Endodermal cell (in vitro differentiated cells): ENCODE data around the gene PLEKHG3. TPM values are rescaled to one million over a fixed set of nuclear protein-coding genes. Genes with fewer than 3 reads are reported as not detected.

Source experiments
- DNase-seq: peaks from one replicate; pipeline ENCODE4 v3.0.0-alpha.2; 2017
- H3K27ac ChIP-seq: 2 replicates; pipeline ENCODE4 v1.5.1; 2013; ENCODE audit warnings: mild to moderate bottlenecking, low read depth, low read length, moderate library complexity
- H3K27me3 ChIP-seq: 2 replicates; pipeline ENCODE4 v1.6.1; 2013; ENCODE audit warnings: mild to moderate bottlenecking, low read length, moderate library complexity; ENCODE audit not compliant: insufficient read depth, control insufficient read depth, poor library complexity, severe bottlenecking
- H3K36me3 ChIP-seq: 2 replicates; pipeline ENCODE4 v1.7.0; 2013; ENCODE audit warnings: mild to moderate bottlenecking, low read length, moderate library complexity; ENCODE audit not compliant: control insufficient read depth, insufficient read depth
- H3K4me1 ChIP-seq: one replicate; pipeline ENCODE4 v1.7.0; 2013; ENCODE audit warnings: low read length; ENCODE audit not compliant: control insufficient read depth, insufficient read depth
- H3K4me3 ChIP-seq: 2 replicates; pipeline ENCODE4 v1.5.1; 2013; ENCODE audit warnings: mild to moderate bottlenecking, low read length, moderate library complexity
- H3K9ac ChIP-seq: 2 replicates; pipeline ENCODE4 v1.6.1; 2013; ENCODE audit warnings: mild to moderate bottlenecking, low read length, moderate library complexity; ENCODE audit not compliant: poor library complexity, severe bottlenecking; ENCODE audit errors: extremely low read depth
- H3K9me3 ChIP-seq: 2 replicates; pipeline ENCODE4 v1.6.1; 2013; ENCODE audit warnings: mild to moderate bottlenecking, low read length, moderate library complexity; ENCODE audit not compliant: control insufficient read depth
- H3K27ac Mint-ChIP-seq: 2 replicates; pipeline ENCODE4 v1.8.0; 2020; ENCODE audit warnings: mixed read lengths
- H3K27me3 Mint-ChIP-seq: 2 replicates; pipeline ENCODE4 v1.8.0; 2021; ENCODE audit warnings: mild to moderate bottlenecking, mixed read lengths; ENCODE audit not compliant: insufficient read depth
- H3K36me3 Mint-ChIP-seq: 2 replicates; pipeline ENCODE4 v1.8.0; 2020; ENCODE audit warnings: low read depth, mixed read lengths
- H3K4me1 Mint-ChIP-seq: 2 replicates; pipeline ENCODE4 v1.8.0; 2020; ENCODE audit warnings: mixed read lengths
- H3K4me3 Mint-ChIP-seq: 2 replicates; pipeline ENCODE4 v1.8.0; 2020; ENCODE audit warnings: mild to moderate bottlenecking, moderate library complexity, mixed read lengths
- H3K9me3 Mint-ChIP-seq: 2 replicates; pipeline ENCODE4 v1.8.0; 2020; ENCODE audit warnings: mild to moderate bottlenecking, mixed read lengths
- WGBS, 2 experiments: methylation state at CpG; one replicate each; pipeline versions ENCODE4 v1.1.5 to v1.1.7; 2013; ENCODE audit warnings: missing lambda C conversion rate in 2 of 2, mixed read lengths in 1 of 2; ENCODE audit not compliant: insufficient coverage in 1 of 2, insufficient read length in 1 of 2; 5-methylcytosine and 5-hydroxymethylcytosine counted together
- total RNA-seq, 2 donors: library from RNA; stranded (reverse); fragmentation: NEBNext Ultra II Directional in 1 of 2; extraction: Animal tissue kit (Norgen Biotek cat#: 25700) in 1 of 2; gene quantifications; 2 replicates in 1 of 2; 3 replicates in 1 of 2; pipeline ENCODE4 v1.2.1, GENCODE V29; 2021
- TF ChIP-seq, protein P1 (sequence below): fragments of 200-600 bp; sonication (generic); conservative IDR thresholded peaks from 2 replicates; pipeline ENCODE4 v1.5.0; 2021; ENCODE audit warnings: antibody characterized with exemption, mild to moderate bottlenecking

The PLEKHG3 gene
- total RNA-seq, 2 donors from 2014 or later, result 31.7 to 52.6 TPM

- no peaks in the 10 kb centered on the region for H3K36me3 ChIP-seq
- H3K4me3 ChIP-seq, result no peak overlapping the region
- peak; percentile 48 for DNase-seq
- no peak overlapping the region for H3K27ac ChIP-seq
- Mint-ChIP-seq H3K4me1 (peaks cover 67% of the 10 kb centered on the region), H3K36me3 (peaks cover 8% of the 10 kb centered on the region), H3K9me3 (peaks cover 7% of the 10 kb centered on the region), H3K27ac (peak overlapping the region; percentile 59), H3K4me3 (peak overlapping the region; percentile 50), H3K27me3 (peaks cover 7% of the 10 kb centered on the region)
- H3K9ac ChIP-seq, result no peak overlapping the region
- TF ChIP-seq, protein P1, sequence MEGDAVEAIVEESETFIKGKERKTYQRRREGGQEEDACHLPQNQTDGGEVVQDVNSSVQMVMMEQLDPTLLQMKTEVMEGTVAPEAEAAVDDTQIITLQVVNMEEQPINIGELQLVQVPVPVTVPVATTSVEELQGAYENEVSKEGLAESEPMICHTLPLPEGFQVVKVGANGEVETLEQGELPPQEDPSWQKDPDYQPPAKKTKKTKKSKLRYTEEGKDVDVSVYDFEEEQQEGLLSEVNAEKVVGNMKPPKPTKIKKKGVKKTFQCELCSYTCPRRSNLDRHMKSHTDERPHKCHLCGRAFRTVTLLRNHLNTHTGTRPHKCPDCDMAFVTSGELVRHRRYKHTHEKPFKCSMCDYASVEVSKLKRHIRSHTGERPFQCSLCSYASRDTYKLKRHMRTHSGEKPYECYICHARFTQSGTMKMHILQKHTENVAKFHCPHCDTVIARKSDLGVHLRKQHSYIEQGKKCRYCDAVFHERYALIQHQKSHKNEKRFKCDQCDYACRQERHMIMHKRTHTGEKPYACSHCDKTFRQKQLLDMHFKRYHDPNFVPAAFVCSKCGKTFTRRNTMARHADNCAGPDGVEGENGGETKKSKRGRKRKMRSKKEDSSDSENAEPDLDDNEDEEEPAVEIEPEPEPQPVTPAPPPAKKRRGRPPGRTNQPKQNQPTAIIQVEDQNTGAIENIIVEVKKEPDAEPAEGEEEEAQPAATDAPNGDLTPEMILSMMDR, result peak; percentile 38
- WGBS, 2 experiments, result 92 to 94% methylated on average over 7 of the region's 7 CpGs
- peaks cover 8% of the 10 kb centered on the region for H3K9me3 ChIP-seq
- peaks cover 26% of the 10 kb centered on the region for H3K4me1 ChIP-seq
- no peaks in the 10 kb centered on the region for H3K27me3 ChIP-seq
Observed at GRCh38 chr14:64718762-64719161, 14.5 kb downstream of the PLEKHG3 start.

DNA sequence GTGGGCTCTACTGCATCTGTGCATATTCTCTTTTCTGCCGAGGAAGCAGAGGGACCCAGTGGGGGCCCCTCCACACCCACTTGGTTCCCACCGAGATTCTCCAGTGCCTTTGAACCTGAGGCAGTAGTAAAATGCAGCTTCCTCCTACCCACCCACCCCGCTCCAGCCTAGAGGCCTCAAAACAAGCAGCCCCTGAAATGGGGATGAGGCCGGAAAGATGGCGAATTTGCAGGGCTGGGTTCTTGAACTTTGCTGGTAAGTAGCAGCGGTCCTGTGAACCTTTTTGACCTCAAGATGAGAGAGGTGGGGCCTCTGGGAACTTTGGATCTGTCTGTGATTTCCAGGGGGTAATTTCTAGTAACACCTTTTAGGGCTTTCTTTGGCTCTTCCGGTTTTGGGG lies 15.4 kb downstream of the PLEKHG3 start:
- Histone ChIP-seq H3K4me1 (peaks cover 32% of the 10 kb centered on the region), H3K27me3 (no peaks in the 10 kb centered on the region), H3K9me3 (no peaks in the 10 kb centered on the region), H3K9ac (no peak overlapping the region), H3K4me3 (no peak overlapping the region), H3K36me3 (no peaks in the 10 kb centered on the region), H3K27ac (no peak overlapping the region)
- H3K36me3 Mint-ChIP-seq, result peaks cover 3% of the 10 kb centered on the region
- DNase-seq, result peak; percentile 38
- peak overlapping the region; percentile 80 for H3K27ac Mint-ChIP-seq
- TF ChIP-seq, protein P1, result no peak
- H3K4me3 Mint-ChIP-seq, result no peak overlapping the region
- no peaks in the 10 kb centered on the region for H3K9me3 Mint-ChIP-seq
- WGBS, 2 experiments, result 92 to 93% methylated on average over 4 to 7 of the region's 7 CpGs
- peaks cover 75% of the 10 kb centered on the region for H3K4me1 Mint-ChIP-seq
- peaks cover 3% of the 10 kb centered on the region for H3K27me3 Mint-ChIP-seq

DNA sequence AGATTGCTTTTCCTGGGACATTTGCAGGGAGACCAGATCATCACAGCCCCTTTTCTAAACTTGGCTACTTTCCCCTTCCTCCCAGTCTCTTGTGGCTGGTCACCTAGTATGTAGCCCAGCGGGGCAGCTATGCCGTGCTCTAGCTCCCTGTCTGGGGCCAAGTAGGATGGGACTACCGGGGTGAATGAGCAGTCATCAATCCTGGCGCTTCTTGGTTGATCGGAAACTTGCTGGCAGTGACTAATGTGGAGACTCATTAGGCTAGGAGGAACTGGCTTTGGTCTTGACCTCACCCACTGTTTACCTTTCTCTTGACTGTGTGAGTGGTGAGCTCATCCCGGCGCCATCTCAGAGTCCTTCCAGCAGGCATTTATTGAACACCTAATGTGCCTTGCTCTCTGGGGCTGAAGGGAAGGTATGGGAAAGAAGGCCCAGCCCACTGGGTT lies 15.9 kb downstream of the PLEKHG3 start:
- Histone ChIP-seq H3K36me3 (no peaks in the 10 kb centered on the region), H3K9me3 (no peaks in the 10 kb centered on the region), H3K4me1 (peaks cover 34% of the 10 kb centered on the region), H3K27me3 (no peaks in the 10 kb centered on the region), H3K9ac (no peak overlapping the region), H3K4me3 (no peak overlapping the region), H3K27ac (no peak overlapping the region)
- TF ChIP-seq, protein P1, result no peak
- WGBS, 2 experiments, result 89 to 90% methylated on average over 4 to 7 of the region's 7 CpGs
- Mint-ChIP-seq H3K27ac (peak overlapping the region; percentile 80), H3K9me3 (no peaks in the 10 kb centered on the region), H3K36me3 (peaks cover 3% of the 10 kb centered on the region), H3K4me1 (peaks cover 78% of the 10 kb centered on the region), H3K4me3 (no peak overlapping the region), H3K27me3 (peaks cover 3% of the 10 kb centered on the region)
- DNase-seq, result peak; percentile 44
